Activated CD4-positive, CD25-positive, alpha-beta regulatory T cell (primary cell): ENCODE data around the gene EIF3K.

Experiments
- DNase-seq, 4 experiments: peaks; one replicate each; lab custom pipeline; 2025; lab: John Stamatoyannopoulos, UW

Gene EIF3K

DNA sequence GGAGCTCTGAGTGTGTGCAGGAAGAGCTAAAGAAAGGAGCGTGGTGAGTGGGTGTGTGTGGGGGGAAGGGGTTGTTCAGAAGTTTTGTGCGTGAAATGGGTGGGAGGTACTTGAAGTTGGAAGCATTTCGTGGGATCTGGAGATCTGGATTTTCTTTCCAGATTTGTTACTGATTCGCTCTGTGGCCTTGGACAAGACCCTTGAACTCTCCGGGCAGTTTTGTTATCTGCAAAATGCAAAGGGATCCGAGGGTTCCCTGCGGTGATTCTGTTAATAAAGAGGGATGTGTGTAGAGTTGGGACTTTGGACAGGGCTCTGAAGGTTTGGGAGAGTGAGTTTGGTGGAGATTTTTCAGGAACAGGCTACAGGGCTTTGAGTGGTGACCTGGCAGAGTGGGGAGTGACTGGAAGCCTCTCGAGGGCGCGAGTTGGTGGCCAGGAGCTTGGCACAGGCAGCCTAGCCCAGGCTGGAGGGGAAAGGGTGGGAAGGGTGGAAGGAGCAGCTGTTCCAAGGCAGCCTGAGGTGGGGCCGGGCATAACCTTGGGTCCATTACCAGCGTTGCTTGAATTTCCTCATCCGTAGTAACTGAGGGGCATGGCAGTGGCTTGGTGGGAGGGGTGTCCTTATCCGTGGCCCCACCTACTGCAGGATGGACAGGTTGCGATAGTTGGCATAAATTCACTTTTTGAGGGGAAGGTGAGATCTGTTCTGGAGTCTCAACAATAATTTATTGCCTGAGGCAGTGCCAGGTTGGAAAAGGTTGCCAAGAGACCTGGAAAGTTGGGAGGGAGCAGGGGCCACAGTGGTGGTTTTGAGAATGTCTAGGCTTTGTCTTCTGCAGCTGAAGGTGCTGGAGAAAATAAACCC, 30.6 kb downstream of the EIF3K start:
- DNase-seq, result no peak

DNA sequence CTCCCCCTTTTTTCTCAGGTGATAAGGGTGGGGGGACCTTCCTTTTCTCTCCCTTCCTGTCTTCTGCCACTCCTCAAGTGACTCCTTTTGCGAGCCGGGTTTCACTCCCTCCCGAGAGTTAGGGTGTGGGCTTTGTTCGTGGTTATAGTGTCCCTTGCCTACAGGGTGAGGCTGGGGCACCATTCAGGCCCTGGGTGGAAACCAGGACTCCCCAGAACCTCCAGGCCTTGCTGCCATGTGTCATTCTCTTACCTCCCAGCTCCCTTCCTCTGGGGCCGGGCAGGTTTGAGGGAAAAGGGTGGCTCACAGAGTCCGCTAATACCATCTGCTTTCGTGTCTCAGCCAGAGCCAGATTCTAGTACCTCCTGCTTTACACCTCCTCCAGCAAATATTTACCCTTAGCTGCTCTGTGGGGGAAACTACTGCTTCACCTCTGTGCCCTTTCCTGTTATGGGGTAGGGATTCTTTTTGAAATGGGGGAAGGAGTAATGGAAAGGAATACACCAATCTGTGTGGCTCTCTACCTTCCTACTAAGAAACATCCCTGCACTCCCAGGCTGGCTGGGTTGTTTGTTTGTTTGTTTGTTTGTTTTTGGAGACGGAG, 31.3 kb downstream of the EIF3K start:
- no peak for DNase-seq

DNA sequence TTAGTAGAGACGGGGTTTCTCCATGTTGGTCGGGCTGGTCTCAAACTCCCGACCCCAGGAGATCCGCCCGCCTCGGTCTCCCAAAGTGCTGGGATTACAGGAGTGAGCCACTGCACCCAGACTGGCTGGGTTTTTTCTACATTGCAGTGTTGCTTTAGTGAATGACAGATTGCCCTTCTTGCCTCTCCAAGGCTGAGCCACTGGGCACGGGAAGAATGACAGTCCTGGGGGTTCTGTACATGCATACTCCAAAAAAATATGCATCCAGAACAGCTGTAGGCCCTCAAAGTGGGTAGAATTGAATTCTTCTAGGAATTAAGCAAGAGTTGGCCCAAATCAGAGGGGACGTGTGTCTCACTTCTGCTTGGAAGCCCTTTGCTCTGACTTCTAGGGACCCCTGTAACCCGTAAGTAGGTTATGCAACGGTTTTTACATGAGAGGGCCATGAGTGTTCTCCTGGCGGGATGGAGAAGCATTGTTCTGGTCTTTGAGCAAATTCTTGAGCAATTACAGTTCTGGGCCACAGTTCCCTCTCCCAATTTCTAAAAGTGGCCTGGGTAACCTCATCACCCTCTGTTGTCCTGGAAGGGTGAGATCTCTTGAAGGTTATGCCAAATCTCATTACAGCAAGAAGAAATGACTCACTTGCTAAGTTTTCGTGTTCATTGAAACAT, 32.1 kb downstream of the EIF3K start:
- no peak for DNase-seq

DNA sequence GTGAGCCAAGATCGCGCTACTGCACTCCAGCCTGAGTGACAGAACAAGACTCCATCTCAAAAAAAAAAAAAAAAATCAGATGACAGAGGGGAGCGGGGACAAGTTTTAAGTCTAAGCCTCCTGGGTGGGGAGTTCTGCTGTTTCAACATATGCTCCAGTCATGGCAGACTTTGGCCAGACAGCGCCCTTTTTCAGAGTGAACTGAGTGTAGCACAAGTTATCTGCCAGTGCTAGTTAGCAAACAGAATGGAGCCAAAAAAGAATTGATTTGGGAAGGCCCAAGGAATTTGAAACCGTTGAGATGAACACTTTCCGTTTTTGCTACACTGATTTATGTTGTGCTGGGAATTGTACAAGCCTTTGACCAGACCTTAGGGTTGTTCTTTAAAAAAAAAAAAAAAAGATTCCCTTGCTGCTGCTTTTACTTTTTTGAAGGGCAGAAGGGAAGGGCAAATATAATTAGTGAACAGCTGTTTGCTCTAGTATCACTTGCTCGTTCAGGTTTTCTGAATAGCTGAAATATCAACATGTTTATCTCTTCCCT, 34.1 kb downstream of the EIF3K start:
- DNase-seq, result no peak

DNA sequence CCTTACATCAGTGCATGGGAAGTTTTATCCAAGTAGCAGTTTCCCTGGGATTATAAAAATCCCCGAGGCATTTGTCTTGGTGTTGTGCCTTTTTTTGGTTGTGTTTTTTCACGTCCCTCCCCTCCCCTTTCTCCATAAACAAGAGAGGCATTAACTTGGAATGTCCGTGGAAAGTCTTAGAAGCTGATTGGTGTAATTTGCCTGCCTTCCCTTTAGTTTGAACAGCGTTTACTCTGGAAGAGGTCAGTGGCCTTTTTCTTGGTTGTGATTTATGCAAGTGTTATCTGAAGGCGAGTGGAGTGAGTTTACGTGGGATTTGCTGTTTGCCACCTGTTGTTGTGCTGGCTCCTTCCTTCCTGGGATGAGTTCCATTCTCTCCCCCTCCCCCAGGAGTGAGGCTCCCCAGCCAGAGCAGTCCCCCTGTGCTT, 35.7 kb downstream of the EIF3K start:
- DNase-seq, result no peak

DNA sequence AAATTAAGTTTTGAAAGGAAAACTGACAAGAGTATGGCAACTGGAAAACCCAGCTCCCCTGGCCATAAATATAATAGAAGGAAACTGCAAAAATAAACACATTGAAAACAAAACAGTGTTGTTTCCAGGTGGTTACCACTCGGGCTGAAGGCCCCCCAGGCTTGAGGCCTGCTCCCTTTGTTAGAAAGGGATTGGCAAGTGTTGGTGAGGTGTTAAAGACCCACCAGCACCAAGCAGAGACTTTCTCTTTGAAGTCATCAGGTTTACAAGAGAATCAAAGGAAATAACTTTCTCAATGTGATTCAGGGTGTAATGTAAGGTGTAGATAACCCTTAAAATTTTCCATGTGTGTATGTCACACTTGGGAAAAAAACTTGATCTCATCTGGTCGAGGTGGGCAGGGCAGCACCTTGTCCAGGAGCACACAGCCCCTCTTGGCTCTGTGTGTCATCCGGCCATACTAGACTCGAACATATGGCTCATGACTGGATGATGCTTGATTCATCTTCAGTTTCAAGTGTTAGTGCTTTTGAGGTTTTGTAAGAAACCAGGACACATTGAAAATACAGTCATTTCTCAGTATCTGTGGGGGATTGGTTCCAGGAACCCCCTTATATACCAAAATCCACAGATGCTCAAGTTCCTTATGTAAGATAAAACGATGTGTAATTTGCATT, 36.3 kb downstream of the EIF3K start:
- peak in 1 of 4 experiments; percentile 19 for DNase-seq

DNA sequence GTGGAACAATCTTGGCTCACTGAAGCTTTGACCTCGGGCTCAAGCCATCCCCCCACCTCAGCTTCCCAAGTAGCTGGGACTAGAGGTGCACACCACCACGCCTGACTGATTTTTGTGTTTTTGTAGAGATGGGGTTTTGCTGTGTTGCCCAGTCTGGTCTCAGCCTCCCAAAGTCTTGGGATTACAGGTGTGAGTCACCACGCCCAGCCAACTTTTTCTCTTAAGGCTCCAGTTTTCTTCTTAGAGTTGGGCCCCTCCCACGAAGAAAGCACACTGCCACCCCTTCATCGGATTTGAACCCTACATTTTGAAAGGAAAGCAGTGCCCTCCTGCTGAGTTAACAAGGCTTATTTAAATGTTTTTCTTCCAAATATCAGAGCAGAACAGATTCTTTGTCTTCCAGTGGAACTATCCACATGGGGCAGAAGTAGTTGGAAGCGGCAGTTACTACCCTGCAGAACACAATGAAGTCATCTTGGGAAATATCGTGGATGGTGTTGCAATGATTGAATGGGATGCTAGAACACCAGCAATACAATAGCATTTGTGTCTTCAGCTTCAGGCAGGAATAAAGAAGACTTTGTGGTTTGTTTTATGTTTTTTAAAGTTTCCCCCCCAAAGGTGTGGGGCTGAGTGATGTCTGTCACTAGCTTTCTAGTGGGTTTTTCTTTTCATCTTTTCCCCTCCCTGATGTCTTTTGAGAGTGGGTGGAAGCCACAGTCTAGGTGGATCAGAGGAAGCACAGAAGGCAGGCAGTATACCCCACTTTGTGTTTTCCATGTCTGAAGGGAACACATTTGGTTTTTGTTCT, 37.4 kb downstream of the EIF3K start:
- no peak for DNase-seq

DNA sequence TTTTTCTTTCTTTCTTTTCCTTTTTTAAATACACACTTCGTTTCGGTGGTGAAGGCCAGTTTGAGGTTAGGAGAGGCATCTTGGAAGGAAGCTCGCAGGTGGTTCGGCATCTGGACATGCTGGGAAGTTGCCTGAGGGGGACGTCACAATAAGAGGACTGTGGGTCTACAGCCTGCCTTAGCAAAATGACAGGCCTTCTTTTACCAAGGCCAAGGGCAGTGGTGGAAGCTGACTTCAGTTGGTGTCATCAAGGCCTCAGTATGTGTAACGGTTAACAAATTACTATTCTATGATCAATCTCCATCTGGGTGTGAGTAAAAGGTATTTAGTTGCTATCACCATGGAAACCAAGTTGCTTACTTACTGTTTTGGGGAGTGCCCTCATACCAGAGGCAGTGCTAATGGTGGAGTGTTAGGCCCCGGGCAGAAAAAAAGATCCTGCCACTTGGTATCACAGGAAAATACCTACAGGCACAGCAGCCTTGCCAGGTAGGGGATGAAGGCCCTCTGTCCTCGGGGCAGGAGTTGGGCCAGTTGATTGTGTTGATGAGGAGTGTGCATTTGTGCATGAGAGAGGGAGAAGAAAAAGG, 38.7 kb downstream of the EIF3K start:
- DNase-seq, result no peak

DNA sequence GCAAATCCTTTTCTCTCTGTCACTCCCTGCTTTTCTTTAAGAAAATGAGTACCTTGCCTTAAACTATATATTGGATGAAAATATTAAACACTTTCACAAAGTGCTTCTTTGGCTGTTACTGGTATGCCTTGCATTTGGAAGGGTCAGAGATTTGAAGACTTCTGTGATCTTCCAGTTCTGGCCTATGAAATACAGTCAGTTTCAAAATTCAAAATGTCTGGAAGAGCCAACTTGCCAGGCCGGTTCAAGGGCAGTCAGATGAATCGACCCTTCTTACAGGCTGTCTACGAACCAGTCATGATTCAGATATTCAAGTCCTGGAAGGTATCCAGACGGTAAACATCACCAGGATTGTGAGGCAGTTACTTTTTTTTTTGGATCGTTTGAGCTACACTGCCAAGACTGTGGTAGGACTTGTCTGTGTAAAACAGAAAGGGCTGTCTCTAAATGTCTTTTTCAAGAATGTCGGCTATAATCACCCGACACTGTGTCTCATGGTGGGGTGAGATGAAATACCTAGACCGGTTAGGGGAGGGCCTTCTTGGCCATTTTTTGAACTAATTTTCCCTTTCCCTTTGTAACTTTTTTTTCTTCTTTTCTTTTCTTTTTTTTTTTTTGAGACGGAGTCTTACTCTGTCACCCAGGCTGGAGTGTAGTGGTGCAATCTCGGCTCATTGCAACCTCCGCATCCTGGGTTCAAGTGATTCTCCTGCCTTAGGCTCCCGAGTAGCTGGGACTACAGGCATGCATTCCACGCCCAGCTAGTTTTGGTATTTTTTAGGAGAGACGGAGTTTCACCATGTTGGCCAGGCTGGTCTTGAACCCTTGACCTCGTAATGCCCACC, 39.7 kb downstream of the EIF3K start:
- no peak for DNase-seq

DNA sequence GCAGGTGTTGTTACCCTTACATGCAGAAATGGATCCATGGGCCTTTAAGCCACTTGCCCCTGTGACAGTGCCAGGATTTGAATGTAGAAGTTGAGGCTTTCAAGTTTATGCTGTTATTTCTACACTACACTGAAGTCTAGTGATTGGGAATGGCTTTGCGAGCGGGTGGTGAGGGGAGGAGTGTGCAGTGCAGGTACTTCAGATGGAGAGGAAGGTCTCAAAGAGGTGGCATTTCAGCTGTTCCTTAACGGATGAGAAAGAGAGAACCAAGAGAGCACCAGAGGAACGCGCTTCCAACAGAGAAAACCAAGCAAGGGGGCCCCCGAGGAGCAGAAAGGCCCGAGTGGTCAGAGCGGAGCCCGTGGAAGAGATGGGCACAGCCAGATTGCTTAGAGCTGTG, 41.7 kb downstream of the EIF3K start:
- DNase-seq, result no peak

DNA sequence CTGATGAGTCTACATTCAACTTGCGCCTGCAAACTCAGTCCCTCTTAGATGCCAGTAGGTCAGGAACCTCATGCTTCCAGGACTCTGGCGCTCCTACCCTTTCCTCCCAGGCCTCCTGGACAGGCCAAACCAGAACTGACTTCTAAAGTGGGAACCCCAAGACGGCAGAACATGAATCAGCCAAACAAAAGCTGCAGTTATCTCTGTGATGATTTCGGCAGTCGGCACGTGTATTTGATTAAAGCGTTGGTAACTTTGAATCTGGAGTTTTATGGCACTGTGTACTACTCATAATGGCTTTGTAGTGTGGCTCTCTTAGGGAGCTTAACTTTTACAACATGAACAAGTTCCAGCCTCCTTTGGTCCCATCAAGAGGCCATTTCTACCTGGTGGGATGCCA, 42.1 kb downstream of the EIF3K start:
- no peak for DNase-seq

DNA sequence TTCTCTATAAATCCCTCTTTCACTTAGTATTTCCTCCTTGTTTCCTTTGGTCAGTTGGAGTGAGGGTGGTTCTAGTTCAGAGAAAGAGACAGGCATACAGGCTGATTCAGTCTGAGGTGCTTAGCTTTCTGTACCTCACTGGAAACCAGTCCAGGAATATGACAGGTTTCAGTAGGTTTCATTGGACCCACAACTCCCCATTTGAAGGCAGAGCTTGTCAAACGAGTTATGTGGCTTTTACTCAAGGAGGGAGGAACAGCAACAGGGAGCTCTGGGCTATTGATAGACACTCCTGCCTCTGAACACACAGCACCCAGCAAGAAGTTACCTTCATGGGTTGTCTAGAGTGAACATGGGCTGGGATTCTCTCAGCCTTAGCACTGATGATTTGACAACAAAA, 43.0 kb downstream of the EIF3K start:
- no peak for DNase-seq

DNA sequence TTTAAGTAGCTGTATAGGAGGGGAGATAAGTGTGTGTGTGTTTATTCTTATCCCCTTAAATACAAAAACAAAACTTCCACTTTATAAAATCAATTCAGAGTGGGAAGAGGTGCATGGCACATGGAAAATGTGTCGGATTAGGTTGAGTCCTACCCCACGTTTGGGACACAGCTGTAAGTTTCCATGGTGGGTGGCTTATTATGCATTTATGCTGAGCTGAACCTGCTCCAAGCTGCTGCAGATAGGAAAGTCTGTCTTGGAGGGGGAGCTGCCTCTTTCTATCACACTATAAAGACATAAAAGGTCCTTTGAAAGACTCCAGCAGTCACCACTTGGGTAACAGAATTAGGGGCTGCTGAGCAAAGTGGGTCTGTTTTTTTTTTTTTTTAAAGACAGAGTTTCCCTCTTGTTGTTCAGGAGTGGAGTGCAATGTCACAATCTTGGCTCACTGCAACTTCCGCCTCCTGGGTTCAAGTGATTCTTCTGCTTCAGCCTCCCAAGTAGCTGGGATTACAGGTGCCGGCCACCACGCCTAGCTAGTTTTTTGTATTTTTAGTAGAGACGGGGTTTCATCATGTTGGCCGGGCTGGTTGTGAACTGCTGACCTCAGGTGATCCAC, 43.7 kb downstream of the EIF3K start:
- DNase-seq, result no peak

DNA sequence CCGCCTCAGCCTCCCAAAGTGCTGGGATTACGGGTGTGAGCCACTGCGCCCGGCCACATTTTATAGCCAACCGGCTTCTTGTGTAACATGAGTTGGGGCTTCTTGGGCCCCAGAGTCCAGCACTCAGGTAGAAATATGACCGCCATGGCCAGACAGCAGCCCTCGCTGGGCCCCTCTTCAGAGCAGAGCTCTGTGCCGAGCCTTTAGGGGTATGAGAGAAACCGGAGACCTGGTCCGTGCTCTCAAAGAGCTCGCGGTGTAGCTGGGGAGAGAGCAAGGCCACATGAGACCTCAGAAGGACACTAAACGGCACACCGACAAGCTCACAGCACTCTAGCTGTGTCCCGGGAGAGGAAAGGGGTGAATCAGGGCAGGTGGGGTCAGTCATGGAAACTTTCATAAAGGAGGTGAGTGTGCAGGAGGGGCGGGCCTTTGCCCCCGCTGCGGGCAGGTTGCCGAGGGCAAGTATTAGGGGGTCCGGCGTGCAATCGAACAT, 44.2 kb downstream of the EIF3K start:
- no peak for DNase-seq

DNA sequence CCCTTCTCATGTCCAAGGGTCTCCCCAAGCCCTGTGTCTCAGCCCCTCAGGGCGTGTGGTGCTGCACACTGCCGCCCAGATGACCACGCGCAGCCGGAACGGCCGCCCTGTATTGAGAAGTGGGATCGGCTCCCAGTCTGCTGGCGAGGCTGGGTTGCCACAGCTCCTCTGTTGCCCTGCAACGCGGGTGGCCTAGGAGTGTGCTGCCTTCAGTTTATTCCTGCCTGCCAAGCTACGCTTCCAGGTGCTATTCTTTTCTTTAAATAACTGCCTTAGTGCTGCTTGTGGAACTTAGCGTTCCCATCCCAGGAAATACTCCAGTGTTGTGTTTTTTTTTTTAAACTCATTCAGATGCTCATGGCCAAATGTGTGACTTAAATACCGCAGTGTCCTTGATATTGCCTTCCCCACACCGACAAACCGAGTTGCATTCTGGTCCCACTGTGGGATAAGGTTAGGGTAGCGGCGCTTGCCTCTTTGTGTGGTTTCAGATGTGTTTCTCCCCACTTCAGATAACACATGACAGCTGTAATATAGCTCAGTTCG, 45.0 kb downstream of the EIF3K start:
- no peak for DNase-seq

DNA sequence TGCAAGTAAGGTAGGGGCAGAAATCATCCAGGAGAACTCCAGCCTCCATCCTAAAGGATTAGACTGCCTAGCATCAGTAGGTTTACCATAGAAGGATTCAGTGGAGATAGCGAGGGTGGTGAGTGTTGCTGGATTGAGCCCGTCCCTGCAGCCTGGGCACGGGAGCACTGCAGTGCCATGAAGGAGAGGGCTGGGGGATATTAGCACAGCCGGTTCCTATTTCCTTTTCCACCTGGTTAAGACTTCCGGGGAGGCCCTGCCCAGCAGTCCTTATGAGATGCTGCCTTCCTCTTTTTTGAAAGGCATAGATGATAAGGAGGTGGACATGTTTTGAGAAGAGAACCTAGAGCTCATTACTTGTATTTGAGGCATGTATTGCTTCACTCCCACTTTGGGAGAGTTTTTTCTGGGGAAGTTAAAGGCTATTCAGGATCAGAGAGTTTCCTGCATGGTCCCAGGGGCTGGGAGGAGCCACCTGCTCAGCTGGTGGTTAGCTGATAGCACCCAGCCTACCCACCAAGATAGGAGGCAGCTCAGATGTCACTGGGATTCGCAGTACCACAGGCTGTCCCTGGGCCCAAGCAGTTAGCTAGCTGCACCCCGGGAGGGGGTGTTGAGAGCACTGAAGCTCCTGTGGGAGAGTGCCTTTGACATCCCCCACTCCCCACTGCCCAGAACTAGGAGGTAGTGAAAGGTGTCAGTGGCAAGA, 45.7 kb downstream of the EIF3K start:
- no peak for DNase-seq

DNA sequence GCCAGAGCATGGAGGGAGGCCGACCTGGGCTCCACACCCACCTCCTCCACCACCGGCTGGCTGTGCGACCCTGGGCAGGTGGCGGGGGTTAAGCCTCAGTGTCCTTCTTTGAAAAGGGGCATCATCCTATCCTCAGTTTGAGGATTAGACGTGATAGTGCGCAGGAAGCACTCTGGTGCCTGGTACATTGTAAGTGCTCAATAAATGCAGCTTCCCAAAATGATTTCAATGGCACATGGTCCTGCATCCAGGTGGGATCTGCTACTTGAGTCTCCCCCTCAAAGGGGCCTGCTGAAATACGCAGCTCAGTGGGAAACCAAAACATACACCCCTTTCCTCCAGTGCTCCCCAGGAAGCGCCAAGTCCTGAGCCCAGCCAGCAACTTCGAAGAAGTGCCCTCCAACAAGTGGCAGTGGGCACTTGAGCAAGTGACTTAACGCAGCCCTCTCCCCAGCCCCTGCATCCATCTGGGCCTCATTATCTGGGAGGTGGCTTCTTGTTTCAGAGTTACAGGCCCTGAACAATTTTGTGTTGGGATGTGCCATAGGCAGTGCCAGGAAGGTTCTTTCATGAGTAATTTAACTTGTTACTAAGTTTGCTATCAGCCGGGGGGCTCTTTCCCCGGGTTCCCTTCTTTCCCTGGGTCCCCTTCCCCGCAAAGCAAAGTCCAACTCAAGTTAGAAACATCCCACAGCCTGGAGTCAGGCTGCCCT, 46.4 kb downstream of the EIF3K start:
- DNase-seq, result no peak
